Measurements from ENCODE around the gene CAPN13.

CAPN13 gene

GRCh38 chr2:30807249-30807648 lies at the start of gene CAPN13:
Gene CAPN13, minus strand, starts transcription at chr2:30807446. Its CDS starts 20,121 bp downstream, at chr2:30787325.
- Histone ChIP-seq H3K9ac (ENCODE audit: low read depth, low read length, poor library complexity, severe bottlenecking) (no peak within 1 kb of the TSS), H3F3A (ENCODE audit: low read depth) (no peaks in the 10 kb centered on the region), H3K4me3 (ENCODE audit: low read length, poor library complexity, severe bottlenecking) (no peak within 1 kb of the TSS), H3K9me2 (replicated peaks; ENCODE audit: low read depth, low read length) (no peaks in the 10 kb centered on the region), H3K36me3 (ENCODE audit: insufficient read depth, low read length) (no peaks in the 10 kb centered on the region), H3K27me3 (ENCODE audit: insufficient read depth, low read length, poor library complexity, severe bottlenecking) (no peaks in the 10 kb centered on the region), H3K4me1 (ENCODE audit: insufficient read depth, low read length, poor library complexity, severe bottlenecking) (no peaks in the 10 kb centered on the region), H3K9me3 (ENCODE audit: insufficient read depth, low read depth, low read length) (no peaks in the 10 kb centered on the region), H3K4me2 (ENCODE audit: low read depth, low read length, poor library complexity, severe bottlenecking) (no peak within 1 kb of the TSS), H4K20me1 (ENCODE audit: insufficient read depth, low read length, poor library complexity, severe bottlenecking) (no peaks in the 10 kb centered on the region), H2AFZ (ENCODE audit: low read length) (no peak within 1 kb of the TSS), H3K79me2 (ENCODE audit: insufficient read depth, low read length) (no peaks in the 10 kb centered on the region)
- no peak for TF ChIP-seq EZH2phosphoT487 (IDR thresholded peaks at IDR 0.05; ENCODE audit: borderline replicate concordance)
- no peak for TF ChIP-seq CTCF (conservative IDR thresholded peaks at IDR 0.05; ENCODE audit: low read length)

- Histone ChIP-seq H3K9me3 (ENCODE audit: insufficient read depth, low read depth, low read length) (no peaks in the 10 kb centered on the region), H3K4me3 (ENCODE audit: low read length, poor library complexity, severe bottlenecking) (no peak overlapping the region), H3K79me2 (ENCODE audit: insufficient read depth, low read length) (no peaks in the 10 kb centered on the region), H3K9ac (ENCODE audit: low read depth, low read length, poor library complexity, severe bottlenecking) (no peak overlapping the region), H3F3A (ENCODE audit: low read depth) (no peaks in the 10 kb centered on the region), H3K4me2 (ENCODE audit: low read depth, low read length, poor library complexity, severe bottlenecking) (no peak overlapping the region), H3K4me1 (ENCODE audit: insufficient read depth, low read length, poor library complexity, severe bottlenecking) (no peaks in the 10 kb centered on the region), H3K9me2 (replicated peaks; ENCODE audit: low read depth, low read length) (no peaks in the 10 kb centered on the region), H3K27me3 (ENCODE audit: insufficient read depth, low read length, poor library complexity, severe bottlenecking) (no peaks in the 10 kb centered on the region), H3K36me3 (ENCODE audit: insufficient read depth, low read length) (no peaks in the 10 kb centered on the region), H4K20me1 (ENCODE audit: insufficient read depth, low read length, poor library complexity, severe bottlenecking) (no peaks in the 10 kb centered on the region), H2AFZ (ENCODE audit: low read length) (no peak overlapping the region)
- TF ChIP-seq CTCF (conservative IDR thresholded peaks at IDR 0.05; ENCODE audit: low read length) = no peak
- TF ChIP-seq EZH2phosphoT487 (IDR thresholded peaks at IDR 0.05; ENCODE audit: borderline replicate concordance) = no peak
Measured at GRCh38 chr2:30847841-30848240, 40.6 kb upstream of the CAPN13 start.

GRCh38 chr2:30847329-30847728 lies 40.1 kb upstream of the CAPN13 start:
- no peak overlapping the region for H3K9ac ChIP-seq (ENCODE audit: low read depth, low read length, poor library complexity, severe bottlenecking)
- H3K9me2 ChIP-seq (replicated peaks; ENCODE audit: low read depth, low read length) = no peaks in the 10 kb centered on the region
- H3K4me1 ChIP-seq (ENCODE audit: insufficient read depth, low read length, poor library complexity, severe bottlenecking) = no peaks in the 10 kb centered on the region
- H3F3A ChIP-seq (ENCODE audit: low read depth) = no peaks in the 10 kb centered on the region
- H3K9me3 ChIP-seq (ENCODE audit: insufficient read depth, low read depth, low read length) = no peaks in the 10 kb centered on the region
- H3K4me2 ChIP-seq (ENCODE audit: low read depth, low read length, poor library complexity, severe bottlenecking) = no peak overlapping the region
- H3K79me2 ChIP-seq (ENCODE audit: insufficient read depth, low read length) = no peaks in the 10 kb centered on the region
- no peaks in the 10 kb centered on the region for H3K36me3 ChIP-seq (ENCODE audit: insufficient read depth, low read length)
- no peaks in the 10 kb centered on the region for H4K20me1 ChIP-seq (ENCODE audit: insufficient read depth, low read length, poor library complexity, severe bottlenecking)
- TF ChIP-seq CTCF (conservative IDR thresholded peaks at IDR 0.05; ENCODE audit: low read length) (no peak), EZH2phosphoT487 (IDR thresholded peaks at IDR 0.05; ENCODE audit: borderline replicate concordance) (no peak)
- no peak overlapping the region for H3K4me3 ChIP-seq (ENCODE audit: low read length, poor library complexity, severe bottlenecking)
- H3K27me3 ChIP-seq (ENCODE audit: insufficient read depth, low read length, poor library complexity, severe bottlenecking) = no peaks in the 10 kb centered on the region
- no peak overlapping the region for H2AFZ ChIP-seq (ENCODE audit: low read length)
